SK-N-SH treated with all-trans-retinoic acid at 6 μM for 48 hours (cell line): Measurements from ENCODE around the gene LPCAT3.

Experiments used
- ATAC-seq: fragments of 200-7000 bp; cut with Tn5 transposase; 3 replicates; pipeline ENCODE4 v1.9.1; 2020; ENCODE audit warnings: mild to moderate bottlenecking, moderate library complexity
- ARNTL ChIP-seq: fragments of 450-650 bp; formaldehyde crosslinking; IDR thresholded peaks from 2 replicates; pipeline ENCODE4 v1.5.0; 2020; ENCODE audit warnings: low read depth, mild to moderate bottlenecking, moderate library complexity, borderline replicate concordance
- CSDC2 ChIP-seq: fragments of 250-450 bp; sonication (Bioruptor Pico); IDR thresholded peaks from 2 replicates; pipeline ENCODE4 v1.5.0; 2020; ENCODE audit warnings: mild to moderate bottlenecking, moderate library complexity
- ESRRG ChIP-seq: fragments of 250-450 bp; sonication (Bioruptor Pico); IDR thresholded peaks from 2 replicates; pipeline ENCODE4 v1.6.1; 2021; ENCODE audit warnings: mild to moderate bottlenecking
- GLIS3 ChIP-seq: fragments of 250-450 bp; sonication (Bioruptor Pico); IDR thresholded peaks from 2 replicates; pipeline ENCODE4 v1.5.0; 2020; ENCODE audit warnings: mild to moderate bottlenecking, moderate library complexity
- ISL1 ChIP-seq: fragments of 250-450 bp; sonication (Bioruptor Pico); IDR thresholded peaks from 2 replicates; pipeline ENCODE4 v2.1.2; 2022; ENCODE audit warnings: mild to moderate bottlenecking, moderate library complexity
- PPARA ChIP-seq: fragments of 250-450 bp; sonication (Bioruptor Pico); IDR thresholded peaks from 2 replicates; pipeline ENCODE4 v1.5.0; 2020; ENCODE audit warnings: mild to moderate bottlenecking, borderline replicate concordance
- SNAI2 ChIP-seq: fragments of 250-450 bp; sonication (Bioruptor Pico); IDR thresholded peaks from 2 replicates; pipeline ENCODE4 v1.5.0; 2020; ENCODE audit warnings: mild to moderate bottlenecking, moderate library complexity
- TCF4 ChIP-seq: fragments of 250-450 bp; sonication (Bioruptor Pico); IDR thresholded peaks from 2 replicates; pipeline ENCODE4 v1.8.0; 2021; ENCODE audit warnings: mild to moderate bottlenecking, moderate library complexity, borderline replicate concordance
- TOX ChIP-seq: fragments of 250-450 bp; sonication (Bioruptor Pico); IDR thresholded peaks from 2 replicates; pipeline ENCODE4 v1.8.0; 2021; ENCODE audit warnings: mild to moderate bottlenecking, moderate library complexity, borderline replicate concordance
- ZC3H10 ChIP-seq: fragments of 250-450 bp; sonication (Bioruptor Pico); IDR thresholded peaks from 2 replicates; pipeline ENCODE4 v1.5.1; 2021; ENCODE audit warnings: mild to moderate bottlenecking, moderate library complexity
- ZFP3 ChIP-seq: fragments of 250-450 bp; sonication (Bioruptor Pico); IDR thresholded peaks from 2 replicates; pipeline ENCODE4 v1.5.0; 2020; ENCODE audit warnings: mild to moderate bottlenecking, moderate library complexity
- ZFP30 ChIP-seq: fragments of 450-650 bp; formaldehyde crosslinking; IDR thresholded peaks from 2 replicates; pipeline ENCODE4 v1.5.0; 2022; ENCODE audit warnings: mild to moderate bottlenecking, moderate library complexity
- ZNF565 ChIP-seq: fragments of 450-650 bp; formaldehyde crosslinking; conservative IDR thresholded peaks from 2 replicates; pipeline ENCODE4 v1.5.0; 2020; ENCODE audit warnings: low read depth, mild to moderate bottlenecking, moderate library complexity
- ZNF8 ChIP-seq: fragments of 450-650 bp; formaldehyde crosslinking; IDR thresholded peaks from 2 replicates; pipeline ENCODE4 v1.5.0; 2020; ENCODE audit warnings: mild to moderate bottlenecking, moderate library complexity
- TF ChIP-seq, protein P1 (sequence below): fragments of 250-450 bp; sonication (Bioruptor Pico); IDR thresholded peaks from 2 replicates; pipeline ENCODE4 v1.5.1; 2021; ENCODE audit warnings: mild to moderate bottlenecking, moderate library complexity
- TF ChIP-seq, protein P2 (sequence below): fragments of 250-450 bp; sonication (Bioruptor Pico); IDR thresholded peaks from 2 replicates; pipeline ENCODE4 v1.5.1; 2020; ENCODE audit warnings: low read depth, mild to moderate bottlenecking, moderate library complexity
- TF ChIP-seq, protein P3 (sequence below): fragments of 250-450 bp; sonication (Bioruptor Pico); IDR thresholded peaks from 2 replicates; pipeline ENCODE4 v1.8.0; 2020; ENCODE audit warnings: mild to moderate bottlenecking, moderate library complexity, borderline replicate concordance
- TF ChIP-seq, protein P4 (sequence below): fragments of 250-450 bp; sonication (Bioruptor Pico); IDR thresholded peaks from 2 replicates; pipeline ENCODE4 v1.8.0; 2021; ENCODE audit warnings: low read depth, mild to moderate bottlenecking, moderate library complexity, borderline replicate concordance

LPCAT3 gene

DNA sequence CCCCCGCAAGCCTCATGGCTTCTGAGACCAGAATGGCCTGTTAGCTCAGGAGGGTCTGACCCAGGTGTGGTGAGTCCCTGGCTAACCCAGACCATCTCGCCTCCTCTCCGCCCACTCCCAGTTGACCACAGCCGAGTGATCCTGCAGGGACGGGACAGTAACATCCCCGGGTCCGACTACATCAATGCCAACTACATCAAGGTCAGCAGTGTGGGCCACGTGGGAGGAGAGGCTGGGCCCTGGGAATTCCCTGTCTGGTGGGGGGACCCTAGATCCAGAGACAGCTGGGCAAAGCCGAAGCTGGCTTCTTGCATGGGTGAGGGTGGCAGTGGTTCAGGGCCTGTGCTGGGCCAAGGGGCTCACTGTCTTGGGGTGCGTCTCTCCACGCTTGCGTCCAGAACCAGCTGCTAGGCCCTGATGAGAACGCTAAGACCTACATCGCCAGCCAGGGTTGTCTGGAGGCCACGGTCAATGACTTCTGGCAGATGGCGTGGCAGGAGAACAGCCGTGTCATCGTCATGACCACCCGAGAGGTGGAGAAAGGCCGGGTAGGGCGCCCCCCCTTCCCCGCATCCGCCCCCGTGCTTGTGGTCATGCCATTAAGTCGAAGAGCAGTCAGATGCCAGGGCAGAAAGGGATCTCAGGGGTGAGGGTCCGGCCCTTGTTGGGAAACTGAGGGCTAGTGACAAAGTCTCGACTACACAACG is 62.1 kb downstream of the LPCAT3 start:
- TF ChIP-seq SNAI2 (no peak), TOX (CRISPR knock-in tag) (no peak), CSDC2 (CRISPR knock-in tag) (no peak), ZC3H10 (no peak), ISL1 (CRISPR knock-in tag) (no peak), ZFP3 (CRISPR knock-in tag) (no peak), ZFP30 (CRISPR knock-in tag) (no peak), ZNF565 (CRISPR knock-in tag) (no peak), ESRRG (CRISPR knock-in tag) (no peak), TCF4 (no peak), GLIS3 (CRISPR knock-in tag) (no peak), ARNTL (no peak)
- TF ChIP-seq, protein P1, sequence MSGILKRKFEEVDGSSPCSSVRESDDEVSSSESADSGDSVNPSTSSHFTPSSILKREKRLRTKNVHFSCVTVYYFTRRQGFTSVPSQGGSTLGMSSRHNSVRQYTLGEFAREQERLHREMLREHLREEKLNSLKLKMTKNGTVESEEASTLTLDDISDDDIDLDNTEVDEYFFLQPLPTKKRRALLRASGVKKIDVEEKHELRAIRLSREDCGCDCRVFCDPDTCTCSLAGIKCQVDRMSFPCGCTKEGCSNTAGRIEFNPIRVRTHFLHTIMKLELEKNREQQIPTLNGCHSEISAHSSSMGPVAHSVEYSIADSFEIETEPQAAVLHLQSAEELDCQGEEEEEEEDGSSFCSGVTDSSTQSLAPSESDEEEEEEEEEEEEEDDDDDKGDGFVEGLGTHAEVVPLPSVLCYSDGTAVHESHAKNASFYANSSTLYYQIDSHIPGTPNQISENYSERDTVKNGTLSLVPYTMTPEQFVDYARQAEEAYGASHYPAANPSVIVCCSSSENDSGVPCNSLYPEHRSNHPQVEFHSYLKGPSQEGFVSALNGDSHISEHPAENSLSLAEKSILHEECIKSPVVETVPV (CRISPR knock-in tag), result no peak
- TF ChIP-seq, protein P2, sequence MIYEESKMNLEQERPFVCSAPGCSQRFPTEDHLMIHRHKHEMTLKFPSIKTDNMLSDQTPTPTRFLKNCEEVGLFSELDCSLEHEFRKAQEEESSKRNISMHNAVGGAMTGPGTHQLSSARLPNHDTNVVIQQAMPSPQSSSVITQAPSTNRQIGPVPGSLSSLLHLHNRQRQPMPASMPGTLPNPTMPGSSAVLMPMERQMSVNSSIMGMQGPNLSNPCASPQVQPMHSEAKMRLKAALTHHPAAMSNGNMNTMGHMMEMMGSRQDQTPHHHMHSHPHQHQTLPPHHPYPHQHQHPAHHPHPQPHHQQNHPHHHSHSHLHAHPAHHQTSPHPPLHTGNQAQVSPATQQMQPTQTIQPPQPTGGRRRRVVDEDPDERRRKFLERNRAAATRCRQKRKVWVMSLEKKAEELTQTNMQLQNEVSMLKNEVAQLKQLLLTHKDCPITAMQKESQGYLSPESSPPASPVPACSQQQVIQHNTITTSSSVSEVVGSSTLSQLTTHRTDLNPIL (CRISPR knock-in tag), result no peak
- TF ChIP-seq, protein P3, sequence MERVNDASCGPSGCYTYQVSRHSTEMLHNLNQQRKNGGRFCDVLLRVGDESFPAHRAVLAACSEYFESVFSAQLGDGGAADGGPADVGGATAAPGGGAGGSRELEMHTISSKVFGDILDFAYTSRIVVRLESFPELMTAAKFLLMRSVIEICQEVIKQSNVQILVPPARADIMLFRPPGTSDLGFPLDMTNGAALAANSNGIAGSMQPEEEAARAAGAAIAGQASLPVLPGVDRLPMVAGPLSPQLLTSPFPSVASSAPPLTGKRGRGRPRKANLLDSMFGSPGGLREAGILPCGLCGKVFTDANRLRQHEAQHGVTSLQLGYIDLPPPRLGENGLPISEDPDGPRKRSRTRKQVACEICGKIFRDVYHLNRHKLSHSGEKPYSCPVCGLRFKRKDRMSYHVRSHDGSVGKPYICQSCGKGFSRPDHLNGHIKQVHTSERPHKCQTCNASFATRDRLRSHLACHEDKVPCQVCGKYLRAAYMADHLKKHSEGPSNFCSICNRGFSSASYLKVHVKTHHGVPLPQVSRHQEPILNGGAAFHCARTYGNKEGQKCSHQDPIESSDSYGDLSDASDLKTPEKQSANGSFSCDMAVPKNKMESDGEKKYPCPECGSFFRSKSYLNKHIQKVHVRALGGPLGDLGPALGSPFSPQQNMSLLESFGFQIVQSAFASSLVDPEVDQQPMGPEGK (CRISPR knock-in tag), result no peak
- TF ChIP-seq, protein P4, sequence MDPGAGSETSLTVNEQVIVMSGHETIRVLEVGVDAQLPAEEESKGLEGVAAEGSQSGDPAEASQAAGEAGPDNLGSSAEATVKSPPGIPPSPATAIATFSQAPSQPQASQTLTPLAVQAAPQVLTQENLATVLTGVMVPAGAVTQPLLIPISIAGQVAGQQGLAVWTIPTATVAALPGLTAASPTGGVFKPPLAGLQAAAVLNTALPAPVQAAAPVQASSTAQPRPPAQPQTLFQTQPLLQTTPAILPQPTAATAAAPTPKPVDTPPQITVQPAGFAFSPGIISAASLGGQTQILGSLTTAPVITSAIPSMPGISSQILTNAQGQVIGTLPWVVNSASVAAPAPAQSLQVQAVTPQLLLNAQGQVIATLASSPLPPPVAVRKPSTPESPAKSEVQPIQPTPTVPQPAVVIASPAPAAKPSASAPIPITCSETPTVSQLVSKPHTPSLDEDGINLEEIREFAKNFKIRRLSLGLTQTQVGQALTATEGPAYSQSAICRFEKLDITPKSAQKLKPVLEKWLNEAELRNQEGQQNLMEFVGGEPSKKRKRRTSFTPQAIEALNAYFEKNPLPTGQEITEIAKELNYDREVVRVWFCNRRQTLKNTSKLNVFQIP, result no peak
- ATAC-seq, result no peak

DNA sequence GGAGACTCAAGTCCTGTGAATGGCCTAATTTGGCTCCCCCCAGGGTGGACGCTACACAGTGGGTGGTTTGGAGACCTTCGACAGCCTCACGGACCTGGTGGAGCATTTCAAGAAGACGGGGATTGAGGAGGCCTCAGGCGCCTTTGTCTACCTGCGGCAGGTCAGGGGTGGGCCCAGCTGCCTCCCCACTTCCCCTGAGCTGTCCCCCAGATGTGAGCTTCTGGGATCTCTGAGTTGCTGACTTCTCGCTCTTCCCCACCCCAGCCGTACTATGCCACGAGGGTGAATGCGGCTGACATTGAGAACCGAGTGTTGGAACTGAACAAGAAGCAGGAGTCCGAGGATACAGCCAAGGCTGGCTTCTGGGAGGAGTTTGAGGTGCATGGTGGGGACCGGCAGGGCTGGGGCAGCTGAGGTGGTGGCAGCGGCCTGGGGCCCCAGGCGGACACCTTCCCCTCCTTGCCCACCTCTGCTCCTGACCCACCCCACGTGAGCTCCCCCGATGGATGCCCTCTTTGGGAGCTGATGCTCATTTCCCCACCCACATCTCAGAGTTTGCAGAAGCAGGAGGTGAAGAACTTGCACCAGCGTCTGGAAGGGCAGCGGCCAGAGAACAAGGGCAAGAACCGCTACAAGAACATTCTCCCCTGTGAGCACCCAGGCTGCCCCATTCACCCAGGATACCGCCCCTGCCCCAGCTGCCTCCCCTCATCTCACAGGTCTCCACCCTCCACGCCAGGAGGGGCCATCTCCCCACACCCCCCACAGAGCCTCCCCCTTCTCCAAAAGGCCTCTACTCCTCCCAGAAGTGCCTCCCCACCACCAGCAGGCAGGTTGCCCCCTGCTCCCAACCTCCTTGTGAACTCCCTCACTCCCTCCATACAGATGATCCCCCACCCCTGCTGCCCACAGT is 62.9 kb downstream of the LPCAT3 start:
- no peak for ATAC-seq

DNA sequence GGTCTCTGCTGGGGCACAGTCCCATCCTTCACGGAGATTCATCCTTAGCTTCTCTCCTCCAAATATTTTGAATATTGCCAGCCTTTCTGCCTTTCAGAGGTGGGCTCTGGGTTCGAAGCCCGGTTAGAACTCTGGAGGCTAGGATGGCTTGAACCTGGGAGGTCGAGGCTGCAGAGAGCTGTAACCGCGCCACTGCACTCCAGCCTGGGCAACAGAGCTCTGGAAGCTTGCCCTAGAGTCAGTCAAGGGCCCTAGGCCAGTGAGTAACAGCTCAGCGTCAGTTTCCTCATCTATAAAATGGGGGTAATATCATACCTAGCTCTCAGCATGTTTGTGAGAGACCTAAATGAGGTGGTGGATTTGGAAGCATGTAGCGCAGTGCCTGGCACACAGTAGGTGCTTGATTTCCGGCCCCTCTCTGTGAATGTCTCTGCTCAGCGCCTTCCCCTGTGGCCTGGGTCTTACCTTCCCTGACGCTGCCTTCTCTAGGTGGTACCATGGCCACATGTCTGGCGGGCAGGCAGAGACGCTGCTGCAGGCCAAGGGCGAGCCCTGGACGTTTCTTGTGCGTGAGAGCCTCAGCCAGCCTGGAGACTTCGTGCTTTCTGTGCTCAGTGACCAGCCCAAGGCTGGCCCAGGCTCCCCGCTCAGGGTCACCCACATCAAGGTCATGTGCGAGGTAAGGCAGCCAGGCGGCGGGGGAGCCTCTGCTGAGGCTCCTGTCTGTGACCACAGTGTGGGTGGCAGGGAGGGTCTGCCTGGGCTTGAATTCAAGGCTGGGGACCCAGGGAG is 63.8 kb downstream of the LPCAT3 start:
- TF ChIP-seq ISL1 (CRISPR knock-in tag) (no peak), SNAI2 (no peak), ARNTL (no peak), ZNF8 (CRISPR knock-in tag) (no peak), ZNF565 (CRISPR knock-in tag) (no peak), PPARA (CRISPR knock-in tag) (no peak)
- TF ChIP-seq, protein P1 (CRISPR knock-in tag), result no peak
- TF ChIP-seq, protein P3 (CRISPR knock-in tag), result no peak
- no peak for ATAC-seq

More for the DNA sequence above, 62.9 kb downstream of the LPCAT3 start:
- no peak for TF ChIP-seq ARNTL
